COLO668 (cell line): ENCODE results near the gene PLCB4.

ENCODE experiments used
- DNase-seq: peaks from one replicate; lab custom pipeline; 2025; ENCODE audit not compliant: unreplicated experiment; lab: John Stamatoyannopoulos, UW

Gene PLCB4

DNA sequence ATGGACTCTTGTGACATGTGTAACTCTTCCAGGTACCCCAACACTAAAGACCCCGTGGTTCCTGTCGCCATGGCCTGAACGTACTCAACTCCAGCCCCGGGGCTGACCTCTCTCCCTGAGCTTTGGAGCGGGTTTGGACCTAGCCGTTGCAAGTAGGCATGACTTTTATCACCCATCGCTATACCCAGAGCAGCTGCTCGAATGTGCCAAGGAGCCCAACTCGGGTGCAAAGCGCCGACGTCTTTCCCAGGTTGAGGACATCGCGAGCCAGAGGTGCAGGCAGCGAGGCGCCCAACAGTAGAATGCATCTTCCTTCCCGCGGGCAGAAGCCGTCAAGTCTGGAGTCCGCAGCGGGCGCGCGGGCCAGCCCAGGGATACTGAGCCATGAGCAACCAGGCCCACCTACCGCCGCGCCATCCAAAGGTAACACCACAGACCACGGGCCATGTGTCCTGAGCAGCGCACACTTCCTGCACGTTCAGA is 439.9 kb downstream of the PLCB4 start:
- no peak for DNase-seq

DNA sequence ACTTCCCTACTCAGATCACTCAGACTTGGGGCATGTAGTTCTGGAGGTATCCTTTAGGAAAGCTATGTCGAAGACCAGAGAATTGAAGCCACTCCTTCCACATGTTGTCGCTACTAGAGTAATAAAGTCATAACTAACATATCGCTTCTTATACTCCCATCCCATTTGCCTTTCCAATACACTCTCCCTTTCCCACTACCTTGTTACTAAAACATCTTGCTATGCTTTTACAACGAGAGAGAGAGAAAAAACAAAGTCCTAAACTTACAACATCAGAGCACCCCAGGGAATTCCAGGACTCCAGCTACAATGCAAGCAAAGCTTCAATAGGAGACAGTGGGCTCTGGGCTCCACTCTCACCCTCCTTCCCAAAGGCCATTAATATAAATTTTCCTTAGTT is 440.4 kb downstream of the PLCB4 start:
- no peak for DNase-seq

DNA sequence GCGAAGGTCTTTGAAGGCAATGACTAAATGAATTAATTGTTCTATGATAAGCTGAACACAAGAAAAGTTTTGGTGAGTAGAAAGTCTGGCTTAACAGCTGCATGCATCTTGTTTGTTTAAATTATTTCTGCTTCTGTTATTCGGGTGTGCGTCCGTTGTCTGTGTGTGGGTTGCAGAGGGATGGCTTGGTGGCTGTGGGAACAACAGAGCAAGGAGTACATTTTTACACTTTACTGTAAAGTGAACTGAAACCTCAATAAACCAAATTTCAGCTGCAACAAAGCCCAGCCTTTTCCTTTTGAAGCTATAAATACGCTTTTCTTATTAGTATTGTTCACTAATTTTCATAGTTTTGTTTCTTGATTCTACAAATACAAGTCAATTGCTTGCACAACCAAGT is 442.0 kb downstream of the PLCB4 start:
- DNase-seq: no peak

DNA sequence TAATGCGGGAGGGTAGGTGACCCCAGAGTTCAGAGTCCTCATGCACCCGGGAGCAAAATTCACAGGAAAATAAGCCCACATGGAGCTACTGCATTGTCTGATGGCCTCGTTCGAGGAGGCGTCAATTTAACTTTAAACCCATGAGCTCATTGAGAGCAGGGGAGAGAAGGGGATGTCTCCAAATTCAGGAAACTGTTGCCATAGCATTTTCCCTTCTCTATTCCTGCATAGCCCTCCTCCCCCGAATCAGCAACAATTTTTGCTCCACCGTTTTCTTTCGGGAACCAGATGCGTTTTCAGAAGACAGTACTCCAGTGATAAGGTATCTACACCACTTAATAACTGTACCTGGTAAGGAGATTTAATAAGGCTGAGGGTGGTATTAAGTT is 445.2 kb downstream of the PLCB4 start:
- no peak for DNase-seq

DNA sequence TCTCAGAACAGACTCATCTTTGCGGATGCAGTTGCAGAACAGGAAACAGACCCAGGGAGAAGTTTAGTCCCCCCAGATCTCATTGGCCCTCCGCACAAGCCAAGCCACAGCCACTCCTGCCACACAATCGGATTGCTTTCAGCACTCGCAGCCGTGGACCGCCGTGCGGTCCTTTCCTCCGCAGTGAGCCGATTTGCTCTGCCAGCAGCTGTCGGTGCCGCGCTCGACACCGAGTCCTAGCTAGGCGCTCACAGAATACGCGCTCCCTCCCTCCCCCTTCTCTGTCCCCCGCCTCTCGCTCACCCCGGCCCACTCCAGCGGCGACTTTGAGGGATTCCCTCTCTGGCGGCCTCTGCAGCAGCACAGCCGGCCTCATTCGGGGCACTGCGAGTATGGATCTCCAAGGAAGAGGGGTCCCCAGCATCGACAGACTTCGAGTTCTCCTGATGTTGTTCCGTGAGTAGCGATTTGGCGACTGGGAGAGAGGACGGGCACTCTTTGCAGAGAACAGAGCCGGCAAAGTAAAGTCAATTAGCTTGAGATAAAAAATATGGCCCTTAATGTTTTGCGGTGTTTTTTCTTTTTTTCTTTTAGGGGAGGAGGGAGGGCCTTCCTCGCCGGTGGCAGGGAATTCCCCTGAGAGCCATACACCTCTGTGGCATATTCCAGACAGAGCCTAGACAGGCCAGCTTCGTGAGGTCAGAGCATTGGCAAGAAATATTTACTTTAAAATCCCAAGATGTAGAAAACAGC is 445.8 kb downstream of the PLCB4 start, which contains the start of gene LAMP5:
Gene LAMP5 (plus strand): TSS at position 130 of the 753 bp plus-strand sequence. CDS start 263 bp downstream, at position 393.
- DNase-seq: no peak

DNA sequence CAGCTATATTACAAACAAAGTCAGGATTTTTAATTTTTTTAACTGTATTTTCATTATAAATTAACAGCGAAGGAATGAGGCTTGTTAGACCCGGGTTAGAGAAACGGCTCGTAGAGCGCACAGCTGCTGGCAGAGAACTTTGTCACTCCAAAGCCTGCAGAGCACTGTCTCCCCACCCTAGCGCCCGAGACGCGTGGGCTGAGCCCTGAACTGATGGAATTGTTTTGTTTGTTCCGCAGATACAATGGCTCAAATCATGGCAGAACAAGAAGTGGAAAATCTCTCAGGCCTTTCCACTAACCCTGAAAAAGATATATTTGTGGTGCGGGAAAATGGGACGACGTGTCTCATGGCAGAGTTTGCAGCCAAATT is 446.3 kb downstream of the PLCB4 start:
- DNase-seq: no peak

DNA sequence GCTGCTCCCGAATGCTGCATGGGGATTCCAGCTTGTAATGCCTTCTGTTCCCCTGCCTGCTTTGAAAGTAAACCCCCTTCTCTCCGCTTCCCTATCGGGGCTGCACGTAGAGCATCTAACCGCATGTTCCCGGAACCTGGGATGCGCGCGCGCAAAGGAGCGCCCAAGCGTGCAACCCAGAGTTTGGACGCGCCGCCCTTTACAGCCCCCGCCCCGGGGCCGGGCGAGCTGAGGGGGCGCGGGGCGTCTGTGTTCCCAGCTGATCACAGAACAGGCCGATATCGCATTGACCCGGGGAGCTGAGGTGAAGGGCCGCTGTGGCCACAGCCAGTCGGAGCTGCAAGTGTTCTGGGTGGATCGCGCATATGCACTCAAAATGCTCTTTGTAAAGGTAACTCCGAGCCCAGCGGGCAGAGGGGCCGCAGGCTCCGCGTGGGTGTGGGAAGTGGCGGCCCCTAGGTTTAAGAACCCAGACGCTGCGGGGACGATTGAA is 446.9 kb downstream of the PLCB4 start:
- DNase-seq: no peak

DNA sequence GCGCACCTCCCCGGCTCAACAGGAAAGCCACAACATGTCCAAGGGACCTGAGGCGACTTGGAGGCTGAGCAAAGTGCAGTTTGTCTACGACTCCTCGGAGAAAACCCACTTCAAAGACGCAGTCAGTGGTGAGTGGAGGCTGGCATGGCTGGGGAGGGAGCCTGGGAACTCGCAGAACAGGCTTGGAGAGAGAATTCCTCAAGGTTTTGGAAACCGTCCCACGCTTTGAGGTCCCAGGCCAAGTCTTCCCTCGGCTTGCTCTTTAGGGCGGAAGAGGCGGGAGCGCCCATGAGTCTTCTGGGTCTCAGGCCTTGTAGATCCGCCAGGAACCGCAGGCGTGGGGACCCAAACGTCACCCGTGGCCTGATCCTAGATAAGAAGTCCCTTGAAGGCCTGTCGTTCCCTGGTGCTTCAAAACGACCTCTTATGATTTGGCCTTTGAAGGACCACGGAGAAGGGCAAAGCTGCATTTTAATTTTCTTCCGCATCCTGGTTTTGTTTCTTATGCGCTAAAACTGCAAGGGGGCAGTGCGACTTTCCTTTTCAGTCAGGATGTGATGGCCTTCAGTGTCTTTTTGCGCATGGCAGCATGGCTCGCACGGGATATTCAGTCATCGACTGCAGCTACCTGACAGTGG is 447.5 kb downstream of the PLCB4 start:
- DNase-seq: no peak

DNA sequence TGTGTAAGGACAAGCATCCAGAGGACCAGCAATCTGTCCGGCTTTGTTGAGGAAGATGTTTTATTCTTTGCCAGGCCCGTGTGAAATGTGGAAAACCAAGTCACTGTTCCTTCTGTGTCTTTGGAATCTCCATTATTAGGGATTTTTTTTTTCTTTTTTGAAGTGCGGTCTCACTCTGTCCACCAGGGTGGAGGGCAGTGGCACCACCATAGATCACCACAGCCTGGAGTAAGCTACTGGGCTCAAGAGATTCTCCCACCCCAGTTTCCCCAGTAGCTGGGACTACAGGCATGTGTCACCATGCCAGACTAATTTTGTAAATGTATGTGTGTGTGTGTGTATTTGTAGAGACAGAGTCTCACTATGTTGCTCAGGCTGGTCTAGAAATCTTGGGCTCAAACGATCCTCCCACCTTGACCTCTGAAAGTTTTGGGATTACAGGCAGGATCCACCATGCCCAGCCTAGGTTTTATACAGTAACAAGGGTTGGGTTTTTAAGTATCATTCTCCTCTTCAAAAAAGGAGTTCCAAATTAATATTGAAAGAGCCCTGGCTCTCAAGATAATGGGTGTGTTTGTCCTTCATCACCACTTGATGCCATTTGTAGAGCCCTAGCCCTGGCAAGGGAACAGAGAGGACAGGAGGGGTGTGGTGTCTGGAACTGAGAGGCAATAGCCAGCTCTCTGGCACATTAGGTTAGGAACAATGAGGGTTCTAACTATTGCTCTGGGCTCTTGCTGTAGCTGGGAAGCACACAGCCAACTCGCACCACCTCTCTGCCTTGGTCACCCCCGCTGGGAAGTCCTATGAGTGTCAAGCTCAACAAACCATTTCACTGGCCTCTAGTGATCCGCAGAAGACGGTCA is 448.6 kb downstream of the PLCB4 start:
- no peak for DNase-seq

DNA sequence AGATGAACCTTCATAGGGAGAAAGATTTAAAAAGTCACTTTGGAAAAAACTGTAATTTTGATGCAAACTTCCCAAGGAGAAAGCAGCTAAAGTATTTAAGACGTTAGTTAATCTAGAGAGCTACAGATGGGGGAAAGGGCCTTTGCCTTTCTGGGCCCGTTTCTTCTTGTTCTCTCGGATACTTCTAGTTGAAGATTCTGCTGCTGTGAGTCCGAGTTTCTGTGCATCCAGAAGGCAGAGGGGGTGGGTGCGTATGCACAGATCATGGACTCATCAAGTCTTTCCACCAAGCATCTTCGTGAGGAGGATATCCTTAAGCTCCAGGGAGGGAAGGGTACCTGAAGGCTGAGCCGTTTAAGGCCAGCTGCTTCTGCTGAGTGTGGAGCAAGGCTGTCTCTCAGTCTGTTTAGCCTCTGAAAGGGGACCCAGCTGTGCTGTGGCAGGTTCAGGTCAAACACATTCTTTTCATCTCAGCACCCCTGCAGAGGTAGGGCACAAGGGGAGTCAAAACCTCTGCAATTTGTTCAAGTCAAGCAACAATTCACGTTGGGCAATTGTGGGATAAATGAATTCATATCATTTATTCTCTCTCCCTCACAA is 449.8 kb downstream of the PLCB4 start:
- DNase-seq: no peak

DNA sequence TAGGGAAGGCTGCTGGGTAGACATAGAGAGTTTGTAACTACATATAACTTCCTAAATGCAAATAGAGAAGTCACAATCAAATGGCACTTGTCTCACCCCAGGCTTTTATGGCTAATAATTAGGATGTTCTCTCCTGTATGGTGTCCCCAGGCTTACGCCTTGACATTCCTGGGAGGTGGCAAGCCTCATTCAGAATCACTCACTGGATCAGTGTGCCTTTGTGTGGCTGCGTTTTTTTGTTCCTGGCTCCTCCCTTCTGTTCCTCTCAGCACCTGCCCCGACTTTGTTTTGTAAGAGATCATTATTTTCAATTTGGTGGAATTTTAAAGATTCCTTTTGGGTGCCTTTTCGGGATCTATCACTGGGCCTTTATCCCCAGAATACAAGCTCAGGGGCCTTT is 451.2 kb downstream of the PLCB4 start:
- no peak for DNase-seq

DNA sequence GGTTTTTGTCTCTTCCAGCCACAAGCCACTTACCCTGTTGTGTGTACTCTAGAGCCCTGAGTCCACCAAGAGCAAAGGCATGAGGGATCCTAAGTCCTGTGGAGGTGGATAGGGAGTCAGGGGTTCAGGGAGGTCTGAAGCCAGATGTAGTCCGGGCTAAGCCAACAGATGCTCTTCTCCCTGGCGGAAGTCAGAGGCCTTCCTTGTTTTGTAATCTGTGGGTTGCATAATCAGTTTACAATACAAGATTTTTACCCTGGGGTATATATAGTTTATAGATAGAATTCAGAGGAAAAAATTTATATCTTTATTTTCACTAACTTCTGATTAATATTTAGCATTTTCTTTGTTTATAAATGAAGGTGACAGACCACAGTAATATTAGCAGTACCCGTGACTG is 454.7 kb downstream of the PLCB4 start:
- no peak for DNase-seq
